ENCODE data around the gene SNX15.
A peak's percentile ranks its signal among the peaks of the same experiment; 100 is the strongest.

Gene SNX15

GRCh38 chr11:65069217-65069616 is 42.0 kb downstream of the SNX15 start:
- Mint-ChIP-seq H3K27ac (no peak overlapping the region), H3K9me3 (no peaks in the 10 kb centered on the region), H3K27me3 (no peaks in the 10 kb centered on the region), H3K4me1 (ENCODE audit: low read depth) (peaks cover 16% of the 10 kb centered on the region), H3K4me3 (no peak overlapping the region), H3K36me3 (ENCODE audit: low read depth) (no peaks in the 10 kb centered on the region)
- intact Hi-C loops (cut with micrococcal nuclease): no loop called here

DNA sequence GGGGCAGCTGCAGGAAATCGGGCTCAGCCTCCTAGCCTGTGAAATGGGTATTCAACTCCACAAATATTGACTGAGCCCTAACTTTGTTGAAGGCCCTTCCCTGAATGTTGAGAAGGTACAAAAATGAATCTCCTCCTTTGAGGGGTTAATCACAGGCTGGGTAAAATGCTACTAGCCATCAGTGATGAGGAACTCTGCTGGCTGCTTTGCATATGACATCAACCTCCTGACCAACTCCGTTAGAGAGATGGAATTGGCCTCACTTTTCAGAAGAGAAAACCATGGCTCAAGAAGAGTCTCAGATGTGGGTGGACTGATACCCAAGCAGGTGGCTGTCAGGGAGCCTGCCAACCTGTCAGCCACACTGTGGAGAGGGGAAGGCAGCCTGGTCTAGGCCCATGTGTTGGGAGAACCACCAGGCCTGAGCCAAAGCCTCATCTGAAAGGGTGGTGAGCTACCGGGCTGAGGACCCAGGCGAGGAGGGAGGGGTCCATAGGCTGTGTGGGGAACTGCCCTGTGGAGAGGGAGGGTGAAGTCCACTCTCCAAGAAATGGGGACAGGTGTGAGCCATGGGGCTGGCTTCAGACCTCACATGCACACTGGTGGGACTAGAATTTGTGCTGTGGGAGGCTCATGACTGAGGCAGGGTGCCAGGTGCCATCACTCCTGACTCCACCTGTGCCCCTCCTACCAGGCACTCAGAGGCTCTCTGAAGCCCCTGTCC is 44.8 kb downstream of the SNX15 start:
- Mint-ChIP-seq H3K27me3 (no peaks in the 10 kb centered on the region), H3K4me3 (no peak overlapping the region), H3K9me3 (no peaks in the 10 kb centered on the region), H3K36me3 (ENCODE audit: low read depth) (no peaks in the 10 kb centered on the region), H3K4me1 (ENCODE audit: low read depth) (peaks cover 4% of the 10 kb centered on the region), H3K27ac (peak overlapping the region; percentile 32)
- intact Hi-C loops (cut with micrococcal nuclease): no loop called here

GRCh38 chr11:65072631-65072966 is 45.4 kb downstream of the SNX15 start:
- peak overlapping the region; percentile 32 for H3K27ac Mint-ChIP-seq
- intact Hi-C loops (cut with micrococcal nuclease): no loop called here
- peaks cover 4% of the 10 kb centered on the region for H3K4me1 Mint-ChIP-seq (ENCODE audit: low read depth)

GRCh38 chr11:65077451-65077850 is 50.2 kb downstream of the SNX15 start:
- H3K9me3 Mint-ChIP-seq: no peaks in the 10 kb centered on the region
- intact Hi-C loops (cut with micrococcal nuclease): no loop called here
- H3K36me3 Mint-ChIP-seq (ENCODE audit: low read depth): no peaks in the 10 kb centered on the region

More at GRCh38 chr11:65072631-65072966, 45.4 kb downstream of the SNX15 start:
- Mint-ChIP-seq H3K4me3 (no peak overlapping the region), H3K9me3 (no peaks in the 10 kb centered on the region), H3K36me3 (ENCODE audit: low read depth) (no peaks in the 10 kb centered on the region), H3K27me3 (no peaks in the 10 kb centered on the region)

GRCh38 chr11:65078151-65078550 is 50.9 kb downstream of the SNX15 start:
- H3K4me3 Mint-ChIP-seq: no peak overlapping the region
- no peaks in the 10 kb centered on the region for H3K27me3 Mint-ChIP-seq
- no peaks in the 10 kb centered on the region for H3K36me3 Mint-ChIP-seq (ENCODE audit: low read depth)
- no peak overlapping the region for H3K27ac Mint-ChIP-seq
- peaks cover 31% of the 10 kb centered on the region for H3K4me1 Mint-ChIP-seq (ENCODE audit: low read depth)
- no peaks in the 10 kb centered on the region for H3K9me3 Mint-ChIP-seq
- intact Hi-C loops (cut with micrococcal nuclease): no loop called here

More at GRCh38 chr11:65077451-65077850, 50.2 kb downstream of the SNX15 start:
- Mint-ChIP-seq H3K27me3 (no peaks in the 10 kb centered on the region), H3K27ac (no peak overlapping the region), H3K4me1 (ENCODE audit: low read depth) (peaks cover 27% of the 10 kb centered on the region), H3K4me3 (no peak overlapping the region)

GRCh38 chr11:65078786-65079342 is 51.6 kb downstream of the SNX15 start:
- no peak overlapping the region for H3K4me3 Mint-ChIP-seq
- no peaks in the 10 kb centered on the region for H3K9me3 Mint-ChIP-seq
- peaks cover 38% of the 10 kb centered on the region for H3K4me1 Mint-ChIP-seq (ENCODE audit: low read depth)
- no peaks in the 10 kb centered on the region for H3K27me3 Mint-ChIP-seq
- intact Hi-C loops (cut with micrococcal nuclease): no loop called here
- H3K27ac Mint-ChIP-seq: no peak overlapping the region
- peaks cover 4% of the 10 kb centered on the region for H3K36me3 Mint-ChIP-seq (ENCODE audit: low read depth)

GRCh38 chr11:65083134-65083833 is 56.0 kb downstream of the SNX15 start:
- Mint-ChIP-seq H3K4me1 (ENCODE audit: low read depth) (peaks cover 54% of the 10 kb centered on the region), H3K27ac (peak overlapping the region; percentile 95), H3K27me3 (no peaks in the 10 kb centered on the region), H3K9me3 (no peaks in the 10 kb centered on the region), H3K36me3 (ENCODE audit: low read depth) (peaks cover 45% of the 10 kb centered on the region), H3K4me3 (peak overlapping the region; percentile 97)
- intact Hi-C loops (cut with micrococcal nuclease): loop anchor here (5.0 kb wide), 2 partner anchors 41 to 71 kb away; partner anchors contain the start of genes ARL2 and SAC3D1

DNA sequence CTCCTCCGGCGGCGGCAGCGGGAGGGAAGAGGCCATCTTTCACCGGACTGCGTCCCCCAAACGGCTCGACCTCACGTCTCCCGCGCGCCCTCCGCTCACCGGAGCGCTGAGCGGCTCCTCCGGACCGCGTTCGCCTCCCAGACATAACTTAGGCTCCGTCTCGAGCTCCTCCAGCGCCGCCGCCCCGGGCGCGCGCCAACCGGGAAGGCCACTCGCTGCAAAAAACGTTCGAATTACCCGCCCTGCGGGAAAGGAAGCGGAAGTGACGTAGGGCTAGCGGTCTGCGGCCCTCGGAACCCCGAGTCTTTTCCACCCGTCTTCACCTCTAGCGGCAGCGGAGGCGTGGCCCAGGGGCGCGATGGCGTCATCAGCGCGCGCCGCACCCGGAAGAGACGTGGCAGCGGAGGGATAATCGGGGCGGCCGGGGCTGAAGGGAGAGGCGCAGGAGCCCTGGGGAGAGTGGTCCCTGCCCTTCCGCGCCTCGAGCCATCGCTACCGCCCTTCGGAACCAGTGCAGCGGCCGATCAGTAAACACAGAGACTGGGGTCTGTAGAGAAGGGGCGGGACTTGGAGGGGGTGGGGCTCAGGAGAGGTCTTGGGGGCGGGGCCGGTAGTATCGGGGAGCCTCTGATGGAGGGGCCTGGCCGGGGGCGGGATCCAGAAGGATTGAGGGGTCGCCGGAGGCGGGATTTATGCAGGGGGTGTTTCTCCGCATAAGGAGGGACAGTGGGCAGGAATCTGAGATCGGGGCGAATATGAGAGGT is 56.8 kb downstream of the SNX15 start, which contains the start of the genes CDCA5 and ZFPL1:
TSS of gene CDCA5 (minus strand) at position 207 of the 764 bp plus-strand sequence. CDS start at position 145, 62 bp downstream.
TSS of gene ZFPL1 (plus strand) at position 389 of the 764 bp plus-strand sequence. CDS start 477 bp downstream, outside the sequence.
- Mint-ChIP-seq H3K4me3 (peak within 1 kb of the TSS; percentile 97), H3K27ac (peak within 1 kb of the TSS; percentile 95), H3K27me3 (no peaks in the 10 kb centered on the region), H3K4me1 (ENCODE audit: low read depth) (peaks cover 50% of the 10 kb centered on the region), H3K36me3 (ENCODE audit: low read depth) (peaks cover 52% of the 10 kb centered on the region), H3K9me3 (no peaks in the 10 kb centered on the region)
- intact Hi-C loops (cut with micrococcal nuclease): loop anchor here (1.0 to 5.0 kb wide), 4 partner anchors 12 to 72 kb away; partner anchors contain the start of genes ARL2, SAC3D1, SNX15 and VPS51

GRCh38 chr11:65084598-65085375 is 57.5 kb downstream of the SNX15 start:
- intact Hi-C loops (cut with micrococcal nuclease): loop anchor here (1.0 to 5.0 kb wide), 4 partner anchors 12 to 72 kb away; partner anchors contain the start of genes ARL2, SAC3D1, SNX15 and VPS51
- Mint-ChIP-seq H3K36me3 (ENCODE audit: low read depth) (peaks cover 60% of the 10 kb centered on the region), H3K9me3 (no peaks in the 10 kb centered on the region), H3K27me3 (no peaks in the 10 kb centered on the region), H3K4me3 (peak overlapping the region; percentile 97), H3K4me1 (ENCODE audit: low read depth) (peaks cover 50% of the 10 kb centered on the region), H3K27ac (peak overlapping the region; percentile 95)

- intact Hi-C loops (cut with micrococcal nuclease): no loop called here
- Mint-ChIP-seq H3K27me3 (no peaks in the 10 kb centered on the region), H3K4me1 (ENCODE audit: low read depth) (peaks cover 46% of the 10 kb centered on the region), H3K4me3 (peak overlapping the region; percentile 97), H3K9me3 (no peaks in the 10 kb centered on the region), H3K27ac (peak overlapping the region; percentile 95), H3K36me3 (ENCODE audit: low read depth) (peaks cover 67% of the 10 kb centered on the region)
Measured at GRCh38 chr11:65085446-65085845, 58.2 kb downstream of the SNX15 start.

DNA sequence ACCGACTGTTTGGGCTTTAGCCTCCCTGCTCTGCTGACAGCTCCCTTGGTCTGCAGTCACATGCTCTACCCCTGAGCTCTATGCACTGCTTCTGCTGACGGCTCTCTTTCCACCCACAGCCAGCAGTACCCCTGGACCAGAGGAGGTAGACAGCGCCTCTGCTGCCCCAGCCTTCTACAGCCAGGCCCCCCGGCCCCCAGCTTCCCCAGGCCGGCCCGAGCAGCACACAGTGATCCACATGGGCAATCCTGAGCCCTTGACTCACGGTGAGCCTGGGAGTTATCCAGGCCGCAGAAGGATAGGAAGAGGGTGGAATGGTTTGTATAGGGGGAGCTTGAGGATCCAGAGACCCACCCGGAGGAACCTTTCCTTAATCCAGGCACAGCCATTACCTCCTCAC is 59.6 kb downstream of the SNX15 start:
- Mint-ChIP-seq H3K36me3 (ENCODE audit: low read depth) (peaks cover 71% of the 10 kb centered on the region), H3K27ac (no peak overlapping the region), H3K4me3 (no peak overlapping the region), H3K4me1 (ENCODE audit: low read depth) (peaks cover 33% of the 10 kb centered on the region), H3K9me3 (no peaks in the 10 kb centered on the region), H3K27me3 (no peaks in the 10 kb centered on the region)
- intact Hi-C loops (cut with micrococcal nuclease): no loop called here

DNA sequence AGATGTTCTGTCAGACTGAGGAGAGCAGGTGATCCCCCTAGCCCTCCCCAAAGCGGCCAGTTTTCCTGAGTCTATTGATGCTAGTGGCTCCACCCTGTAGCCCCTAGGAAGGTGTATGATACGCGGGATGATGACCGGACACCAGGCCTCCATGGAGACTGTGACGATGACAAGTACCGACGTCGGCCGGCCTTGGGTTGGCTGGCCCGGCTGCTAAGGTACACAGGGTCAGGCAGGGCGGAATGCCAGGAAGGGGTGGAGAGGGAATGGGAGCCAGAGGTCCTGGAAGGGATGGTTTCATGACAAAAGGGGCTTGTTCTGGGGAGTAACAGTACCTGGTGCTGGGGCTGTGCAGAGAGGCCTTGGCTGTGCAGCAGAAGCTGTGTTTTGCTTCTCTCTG is 60.0 kb downstream of the SNX15 start:
- intact Hi-C loops (cut with micrococcal nuclease): no loop called here
- Mint-ChIP-seq H3K9me3 (no peaks in the 10 kb centered on the region), H3K4me1 (ENCODE audit: low read depth) (peaks cover 33% of the 10 kb centered on the region), H3K36me3 (ENCODE audit: low read depth) (peaks cover 71% of the 10 kb centered on the region), H3K27ac (no peak overlapping the region), H3K4me3 (no peak overlapping the region), H3K27me3 (no peaks in the 10 kb centered on the region)

GRCh38 chr11:65087827-65088226 is 60.6 kb downstream of the SNX15 start:
- H3K27ac Mint-ChIP-seq: no peak overlapping the region
- intact Hi-C loops (cut with micrococcal nuclease): no loop called here
- H3K9me3 Mint-ChIP-seq: no peaks in the 10 kb centered on the region
- H3K27me3 Mint-ChIP-seq: no peaks in the 10 kb centered on the region
- no peak overlapping the region for H3K4me3 Mint-ChIP-seq
- peaks cover 71% of the 10 kb centered on the region for H3K36me3 Mint-ChIP-seq (ENCODE audit: low read depth)
- peaks cover 32% of the 10 kb centered on the region for H3K4me1 Mint-ChIP-seq (ENCODE audit: low read depth)
